Measurements from ENCODE around the gene ZNF365. TPM values are rescaled to one million over a fixed set of nuclear protein-coding genes. Genes with fewer than 3 reads are reported as not detected.
A peak's percentile ranks its signal among the peaks of the same experiment; 100 is the strongest.

The ZNF365 gene
- total RNA-seq, 1 experiment from 2014 or later, result 1.8 TPM

GRCh38 chr10:62380016-62380415 lies 5.8 kb downstream of the ZNF365 start:
- Histone ChIP-seq H4K20me1 (ENCODE audit: insufficient read depth) (no peaks in the 10 kb centered on the region), H3K36me3 (ENCODE audit: control insufficient read depth in 1 of 2, insufficient read depth in 2 of 2, low read length in 2 of 2) (no peaks in the 10 kb centered on the region), H3K9ac (ENCODE audit: low read length) (no peak overlapping the region), H3K4me2 (ENCODE audit: low read length) (peak overlapping the region; percentile 49), H3K4me1 (ENCODE audit: control insufficient read depth in 1 of 2, insufficient read depth in 2 of 2, low read length in 2 of 2) (peaks cover 4 to 60% of the 10 kb centered on the region in 2 experiments; a peak in 3 of 4 replicates), H3K4me3 (replicated peaks in 1 of 2; ENCODE audit: low read depth in 1 of 2, low read length in 2 of 2) (no peak overlapping the region), H2AFZ (ENCODE audit: low read depth, low read length, poor library complexity, severe bottlenecking) (no peak overlapping the region), H3K9me3 (ENCODE audit: control insufficient read depth in 1 of 2, insufficient read depth in 1 of 2, low read depth in 1 of 2, low read length in 2 of 2) (no peaks in the 10 kb centered on the region), H3K27ac (ENCODE audit: low read depth, low read length) (no peak overlapping the region), H3K79me2 (ENCODE audit: insufficient read depth, low read length) (no peaks in the 10 kb centered on the region), H3K9me2 (ENCODE audit: insufficient read depth) (no peaks in the 10 kb centered on the region), H3K27me3 (ENCODE audit: insufficient read depth, low read length) (no peaks in the 10 kb centered on the region)
- ATAC-seq (peak; percentile 75), DNase-seq (ENCODE audit: low read depth, low spot score) (peak; percentile 60)
- POLR2A ChIA-PET, result no interaction called here
- intact Hi-C loops (cut with micrococcal nuclease), result no loop called here
- TF ChIP-seq REST (IDR thresholded peaks at IDR 0.05; ENCODE audit: low read depth), result no peak
- TF ChIP-seq YY1 (IDR thresholded peaks at IDR 0.05; ENCODE audit: extremely low read depth, insufficient replicate concordance, low read depth, low read length), result no peak
- no peak for TF ChIP-seq TCF7L2 (IDR thresholded peaks at IDR 0.05; ENCODE audit: borderline replicate concordance, extremely low read depth, insufficient read depth, insufficient read length)
- no peak for TF ChIP-seq EGR1 (IDR thresholded peaks at IDR 0.05; ENCODE audit: low read depth)
- no peak for TF ChIP-seq CTCF (IDR thresholded peaks at IDR 0.05 in 2 of 3, conservative IDR thresholded peaks at IDR 0.05 in 1 of 3; ENCODE audit: borderline replicate concordance in 1 of 3, insufficient read depth in 1 of 3, low read depth in 2 of 3, low read length in 2 of 3)
- peak; percentile 49; the same call in 1 of the 2 replicates for TF ChIP-seq FOSL1 (IDR thresholded peaks at IDR 0.05; ENCODE audit: low read depth)
- TF ChIP-seq JUND (IDR thresholded peaks at IDR 0.05), result peak; percentile 50; the same call in 1 of the 2 replicates
- no peak for TF ChIP-seq ATF3 (IDR thresholded peaks at IDR 0.05)
- no peak for TF ChIP-seq ZNF274 (IDR thresholded peaks at IDR 0.05; ENCODE audit: low read depth, low read length)
- TF ChIP-seq SIN3A (IDR thresholded peaks at IDR 0.05; ENCODE audit: low read depth), result no peak
- TF ChIP-seq POLR2AphosphoS5 (IDR thresholded peaks at IDR 0.05; ENCODE audit: low read depth, low read length), result no peak
- no peak for TF ChIP-seq SRF (IDR thresholded peaks at IDR 0.05; ENCODE audit: low read depth)
- TF ChIP-seq RAD21 (IDR thresholded peaks at IDR 0.05; ENCODE audit: low read depth), result no peak
- no peak for TF ChIP-seq CEBPB (IDR thresholded peaks at IDR 0.05; ENCODE audit: low read depth)
- RAD21 ChIA-PET (ENCODE audit: low non-redundant PET in 1 of 2, low total read pairs in 2 of 2, uncharacterized antibody in 2 of 2, unreplicated experiment in 2 of 2), result no interaction called here
- CTCF ChIA-PET, result interaction anchor here (1.5 kb wide), 1 partner anchor 11 kb away, joined by 3 read pairs; no protein-coding TSS in a partner anchor
- BruUV-seq (replicated peaks), result no TSS peak

Measured in HCT116 (cell line).